HEK293 (cell line): ENCODE data around the gene GOLIM4.

Experiments
- CTCF ChIA-PET: fragments of 350-600 bp; formaldehyde crosslinking; extraction: SDS; loops from one replicate; lab custom pipeline; 2021; ENCODE audit warnings: antibody characterized with exemption; lab: Yijun Ruan, JAX
- POLR2A ChIA-PET: fragments of 300-600 bp; formaldehyde crosslinking; extraction: SDS; loops from one replicate; lab custom pipeline; 2020; ENCODE audit warnings: antibody characterized with exemption, inconsistent platforms; lab: Yijun Ruan, JAX
- H3K27ac ChIP-seq: fragments of 200-500 bp; sonication (Bioruptor generic); 2 replicates; pipeline ENCODE4 v1.5.1; 2014; ENCODE audit warnings: low read depth, low read length, control low read depth, inconsistent platforms; ENCODE audit errors: extremely low read depth
- H3K36me3 ChIP-seq, 2 experiments: fragments of 200-500 bp in 1 of 2; sonication (Bioruptor generic) in 1 of 2; 1 replicate in 1 of 2; 2 replicates in 1 of 2; pipeline ENCODE4 v1.5.1; 2014 to 2017; ENCODE audit warnings: inconsistent platforms in 2 of 2, low read length in 2 of 2; ENCODE audit not compliant: control insufficient read depth in 2 of 2, insufficient read depth in 1 of 2
- H3K4me1 ChIP-seq: fragments of 200-500 bp; sonication (Bioruptor generic); 2 replicates; pipeline ENCODE4 v1.5.1; 2014; ENCODE audit warnings: mild to moderate bottlenecking, low read length, inconsistent platforms; ENCODE audit not compliant: control insufficient read depth, insufficient read depth
- H3K4me3 ChIP-seq: 2 replicates; pipeline ENCODE4 v1.5.1; 2011; ENCODE audit warnings: low read depth, mild to moderate bottlenecking, control low read depth, low read length, moderate library complexity
- H3K9me3 ChIP-seq: fragments of 200-500 bp; sonication (Bioruptor generic); 2 replicates; pipeline ENCODE4 v1.5.1; 2014; ENCODE audit warnings: low read depth, low read length, inconsistent platforms; ENCODE audit not compliant: control insufficient read depth, insufficient read depth
- CTCF ChIP-seq: fragments of 450-650 bp; formaldehyde crosslinking; IDR thresholded peaks from 2 replicates; pipeline ENCODE4 v1.5.1; 2016; ENCODE audit warnings: missing biosample characterization, missing genetic modification characterization
- GLI2 ChIP-seq: fragments of 450-650 bp; formaldehyde crosslinking; IDR thresholded peaks from 2 replicates; pipeline ENCODE4; 2017; ENCODE audit warnings: missing biosample characterization, missing genetic modification characterization, low read depth, borderline replicate concordance
- MYNN ChIP-seq: fragments of 450-650 bp; formaldehyde crosslinking; IDR thresholded peaks from 2 replicates; pipeline ENCODE4 v1.5.1; 2016; ENCODE audit warnings: missing biosample characterization, missing genetic modification characterization, borderline replicate concordance
- MZF1 ChIP-seq: fragments of 450-650 bp; formaldehyde crosslinking; IDR thresholded peaks from 2 replicates; pipeline ENCODE4 v1.5.1; 2017; ENCODE audit warnings: missing biosample characterization, missing genetic modification characterization, borderline replicate concordance
- RBAK ChIP-seq: fragments of 450-650 bp; formaldehyde crosslinking; IDR thresholded peaks from 2 replicates; pipeline ENCODE4 v1.5.1; 2016; ENCODE audit warnings: missing biosample characterization, missing genetic modification characterization
- SP3 ChIP-seq: fragments of 450-650 bp; formaldehyde crosslinking; IDR thresholded peaks from 2 replicates; pipeline ENCODE4 v1.5.1; 2016; ENCODE audit warnings: missing biosample characterization, missing genetic modification characterization
- ZBTB20 ChIP-seq: fragments of 450-650 bp; formaldehyde crosslinking; IDR thresholded peaks from 2 replicates; pipeline ENCODE4 v1.5.1; 2016; ENCODE audit warnings: missing biosample characterization, missing genetic modification characterization
- ZFP41 ChIP-seq: fragments of 450-650 bp; formaldehyde crosslinking; IDR thresholded peaks from 2 replicates; pipeline ENCODE4 v1.5.1; 2016; ENCODE audit warnings: missing biosample characterization, missing genetic modification characterization, borderline replicate concordance
- ZNF473 ChIP-seq: fragments of 450-650 bp; formaldehyde crosslinking; IDR thresholded peaks from 2 replicates; pipeline ENCODE4 v1.5.1; 2017; ENCODE audit warnings: missing biosample characterization, missing genetic modification characterization
- ZNF654 ChIP-seq: fragments of 450-650 bp; formaldehyde crosslinking; IDR thresholded peaks from 2 replicates; pipeline ENCODE4 v1.5.1; 2016; ENCODE audit warnings: low read depth, missing biosample characterization, missing genetic modification characterization
- TF ChIP-seq, protein P1 (sequence below): fragments of 450-650 bp; formaldehyde crosslinking; IDR thresholded peaks from 2 replicates; pipeline ENCODE4 v1.5.1; 2016; ENCODE audit warnings: missing biosample characterization, missing genetic modification characterization, low read depth
- TF ChIP-seq, protein P2 (sequence below): fragments of 450-650 bp; formaldehyde crosslinking; IDR thresholded peaks from 2 replicates; pipeline ENCODE4 v1.5.1; 2017; ENCODE audit warnings: missing biosample characterization, missing genetic modification characterization
- TF ChIP-seq, protein P3 (sequence below): fragments of 450-650 bp; formaldehyde crosslinking; IDR thresholded peaks from 2 replicates; pipeline ENCODE4 v1.5.1; 2016; ENCODE audit warnings: missing biosample characterization, missing genetic modification characterization, low read depth
- TF ChIP-seq, protein P4 (sequence below): fragments of 450-650 bp; formaldehyde crosslinking; IDR thresholded peaks from 2 replicates; pipeline ENCODE4 v1.5.1; 2016; ENCODE audit warnings: missing biosample characterization, missing genetic modification characterization

GOLIM4 gene

DNA sequence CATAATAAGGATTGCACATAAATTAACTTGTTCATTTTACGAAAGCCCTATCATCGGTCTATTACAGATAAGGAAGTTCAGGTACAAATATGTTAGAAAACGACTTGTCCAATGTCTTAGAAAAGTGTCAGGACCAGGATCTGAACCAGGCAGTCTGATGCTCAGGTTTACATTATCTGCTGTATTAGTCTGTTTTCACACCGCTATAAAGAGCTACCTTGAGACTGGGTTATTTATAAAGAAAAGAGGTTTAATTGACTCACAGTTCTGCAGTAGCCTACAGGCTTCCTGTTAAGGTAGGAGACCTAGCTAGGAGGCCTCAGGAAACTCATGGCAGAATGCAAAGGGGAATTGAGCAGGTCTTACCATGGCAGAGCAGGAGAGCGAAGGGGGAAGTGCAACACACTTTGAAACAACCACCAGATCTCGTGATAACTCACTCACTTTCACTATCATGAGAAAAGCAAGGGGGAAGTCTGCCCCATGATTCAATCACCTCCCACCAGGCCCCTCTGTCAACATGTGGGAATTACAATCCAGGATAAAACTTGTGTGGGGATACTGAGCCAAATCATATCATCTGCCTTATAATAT, 45.8 kb upstream of the GOLIM4 start:
- CTCF ChIA-PET: no interaction called here
- TF ChIP-seq SP3 (tag by site-specific recombination) (no peak), ZNF654 (tag by site-specific recombination) (no peak), ZBTB20 (tag by site-specific recombination) (no peak), MZF1 (no peak), ZFP41 (tag by site-specific recombination) (no peak), ZNF473 (tag by site-specific recombination) (no peak), MYNN (tag by site-specific recombination) (no peak), RBAK (tag by site-specific recombination) (no peak), GLI2 (no peak)
- TF ChIP-seq, protein P1, sequence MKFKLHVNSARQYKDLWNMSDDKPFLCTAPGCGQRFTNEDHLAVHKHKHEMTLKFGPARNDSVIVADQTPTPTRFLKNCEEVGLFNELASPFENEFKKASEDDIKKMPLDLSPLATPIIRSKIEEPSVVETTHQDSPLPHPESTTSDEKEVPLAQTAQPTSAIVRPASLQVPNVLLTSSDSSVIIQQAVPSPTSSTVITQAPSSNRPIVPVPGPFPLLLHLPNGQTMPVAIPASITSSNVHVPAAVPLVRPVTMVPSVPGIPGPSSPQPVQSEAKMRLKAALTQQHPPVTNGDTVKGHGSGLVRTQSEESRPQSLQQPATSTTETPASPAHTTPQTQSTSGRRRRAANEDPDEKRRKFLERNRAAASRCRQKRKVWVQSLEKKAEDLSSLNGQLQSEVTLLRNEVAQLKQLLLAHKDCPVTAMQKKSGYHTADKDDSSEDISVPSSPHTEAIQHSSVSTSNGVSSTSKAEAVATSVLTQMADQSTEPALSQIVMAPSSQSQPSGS (tag by site-specific recombination): no peak
- TF ChIP-seq, all 188 proteins: peak for 0
- H3K4me3 ChIP-seq: no peak overlapping the region
- no peak overlapping the region for H3K27ac ChIP-seq
- POLR2A ChIA-PET: no interaction called here
- H3K9me3 ChIP-seq: no peaks in the 10 kb centered on the region
- H3K4me1 ChIP-seq: no peaks in the 10 kb centered on the region
- H3K36me3 ChIP-seq: no peaks in the 10 kb centered on the region

- CTCF ChIA-PET: no interaction called here
- H3K9me3 ChIP-seq: no peaks in the 10 kb centered on the region
- POLR2A ChIA-PET: no interaction called here
Measured at GRCh38 chr3:168139947-168140346, 44.2 kb upstream of the GOLIM4 start.

More at GRCh38 chr3:168139947-168140346, 44.2 kb upstream of the GOLIM4 start:
- H3K4me3 ChIP-seq: no peak overlapping the region
- H3K36me3 ChIP-seq: no peaks in the 10 kb centered on the region
- no peak overlapping the region for H3K27ac ChIP-seq
- no peak for TF ChIP-seq CTCF (tag by site-specific recombination)
- TF ChIP-seq, protein P2, sequence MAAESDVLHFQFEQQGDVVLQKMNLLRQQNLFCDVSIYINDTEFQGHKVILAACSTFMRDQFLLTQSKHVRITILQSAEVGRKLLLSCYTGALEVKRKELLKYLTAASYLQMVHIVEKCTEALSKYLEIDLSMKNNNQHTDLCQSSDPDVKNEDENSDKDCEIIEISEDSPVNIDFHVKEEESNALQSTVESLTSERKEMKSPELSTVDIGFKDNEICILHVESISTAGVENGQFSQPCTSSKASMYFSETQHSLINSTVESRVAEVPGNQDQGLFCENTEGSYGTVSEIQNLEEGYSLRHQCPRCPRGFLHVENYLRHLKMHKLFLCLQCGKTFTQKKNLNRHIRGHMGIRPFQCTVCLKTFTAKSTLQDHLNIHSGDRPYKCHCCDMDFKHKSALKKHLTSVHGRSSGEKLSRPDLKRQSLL (tag by site-specific recombination): no peak
- TF ChIP-seq, protein P3, sequence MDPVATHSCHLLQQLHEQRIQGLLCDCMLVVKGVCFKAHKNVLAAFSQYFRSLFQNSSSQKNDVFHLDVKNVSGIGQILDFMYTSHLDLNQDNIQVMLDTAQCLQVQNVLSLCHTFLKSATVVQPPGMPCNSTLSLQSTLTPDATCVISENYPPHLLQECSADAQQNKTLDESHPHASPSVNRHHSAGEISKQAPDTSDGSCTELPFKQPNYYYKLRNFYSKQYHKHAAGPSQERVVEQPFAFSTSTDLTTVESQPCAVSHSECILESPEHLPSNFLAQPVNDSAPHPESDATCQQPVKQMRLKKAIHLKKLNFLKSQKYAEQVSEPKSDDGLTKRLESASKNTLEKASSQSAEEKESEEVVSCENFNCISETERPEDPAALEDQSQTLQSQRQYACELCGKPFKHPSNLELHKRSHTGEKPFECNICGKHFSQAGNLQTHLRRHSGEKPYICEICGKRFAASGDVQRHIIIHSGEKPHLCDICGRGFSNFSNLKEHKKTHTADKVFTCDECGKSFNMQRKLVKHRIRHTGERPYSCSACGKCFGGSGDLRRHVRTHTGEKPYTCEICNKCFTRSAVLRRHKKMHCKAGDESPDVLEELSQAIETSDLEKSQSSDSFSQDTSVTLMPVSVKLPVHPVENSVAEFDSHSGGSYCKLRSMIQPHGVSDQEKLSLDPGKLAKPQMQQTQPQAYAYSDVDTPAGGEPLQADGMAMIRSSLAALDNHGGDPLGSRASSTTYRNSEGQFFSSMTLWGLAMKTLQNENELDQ (tag by site-specific recombination): no peak
- TF ChIP-seq, protein P4, sequence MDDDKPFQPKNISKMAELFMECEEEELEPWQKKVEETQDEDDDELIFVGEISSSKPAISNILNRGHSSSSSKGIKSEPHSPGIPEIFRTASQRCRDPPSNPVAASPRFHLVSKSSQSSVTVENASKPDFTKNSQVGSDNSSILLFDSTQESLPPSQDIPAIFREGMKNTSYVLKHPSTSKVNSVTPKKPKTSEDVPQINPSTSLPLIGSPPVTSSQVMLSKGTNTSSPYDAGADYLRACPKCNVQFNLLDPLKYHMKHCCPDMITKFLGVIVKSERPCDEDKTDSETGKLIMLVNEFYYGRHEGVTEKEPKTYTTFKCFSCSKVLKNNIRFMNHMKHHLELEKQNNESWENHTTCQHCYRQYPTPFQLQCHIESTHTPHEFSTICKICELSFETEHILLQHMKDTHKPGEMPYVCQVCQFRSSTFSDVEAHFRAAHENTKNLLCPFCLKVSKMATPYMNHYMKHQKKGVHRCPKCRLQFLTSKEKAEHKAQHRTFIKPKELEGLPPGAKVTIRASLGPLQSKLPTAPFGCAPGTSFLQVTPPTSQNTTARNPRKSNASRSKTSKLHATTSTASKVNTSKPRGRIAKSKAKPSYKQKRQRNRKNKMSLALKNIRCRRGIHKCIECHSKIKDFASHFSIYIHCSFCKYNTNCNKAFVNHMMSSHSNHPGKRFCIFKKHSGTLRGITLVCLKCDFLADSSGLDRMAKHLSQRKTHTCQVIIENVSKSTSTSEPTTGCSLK (tag by site-specific recombination): no peak
- H3K4me1 ChIP-seq: no peaks in the 10 kb centered on the region
